Measurements from ENCODE around the gene CHCHD3. TPM values are rescaled to one million over a fixed set of nuclear protein-coding genes. Genes with fewer than 3 reads are reported as not detected.

The CHCHD3 gene
- total and polyA plus RNA-seq, 2 experiments from 2014 or later: 65.3 to 68.5 TPM

DNA sequence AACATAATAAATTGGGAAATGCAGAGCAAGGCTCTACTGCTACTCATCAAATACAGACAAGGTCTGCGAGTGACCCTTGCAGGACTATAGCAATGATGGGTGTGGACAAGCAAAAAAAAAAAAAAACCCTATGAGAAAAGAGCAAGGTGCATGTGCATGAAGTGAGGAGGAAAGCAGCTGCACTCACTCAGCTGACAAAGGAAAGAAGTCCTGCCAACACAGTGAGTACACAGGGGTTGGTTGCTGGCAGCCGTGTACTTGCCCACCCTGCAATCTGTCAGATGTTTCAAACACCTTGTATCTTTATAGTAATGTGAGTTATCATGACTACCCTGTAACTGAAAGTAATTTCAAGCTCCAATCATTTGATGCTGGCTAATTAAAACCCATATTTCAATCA, 20.5 kb downstream of the CHCHD3 start:
- no peak for DNase-seq (ENCODE audit: low spot score)

DNA sequence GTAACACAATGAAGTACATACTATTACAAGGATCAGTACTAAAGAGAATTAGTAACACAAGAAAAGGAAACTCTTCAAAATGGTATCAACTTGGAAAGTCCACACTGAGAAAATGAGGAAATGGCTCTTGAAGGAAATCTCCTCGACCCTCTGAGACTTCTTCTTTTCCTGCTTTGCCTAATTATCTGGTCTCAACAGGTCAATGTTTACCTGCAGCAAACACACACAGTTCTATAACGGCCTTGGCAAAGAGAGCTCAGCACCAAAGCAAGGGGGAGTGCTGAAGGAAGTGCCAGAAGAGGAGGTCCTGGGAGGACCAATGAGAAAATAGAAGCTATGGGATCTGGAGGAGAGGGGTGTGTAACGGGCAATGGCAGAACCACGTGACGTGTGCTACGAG, 21.9 kb downstream of the CHCHD3 start:
- no peaks in the 10 kb centered on the region for H3K9me3 ChIP-seq (ENCODE audit: low read depth)
- H2AFZ ChIP-seq: no peak overlapping the region
- DNase-seq (ENCODE audit: low spot score): no peak
- WGBS (ENCODE audit: low lambda C conversion rate, missing lambda C conversion rate): 77% methylated on average over 6 of the region's 6 CpGs
- H3K9me2 ChIP-seq (replicated peaks; ENCODE audit: insufficient read depth): no peaks in the 10 kb centered on the region
- no peaks in the 10 kb centered on the region for H3K4me1 ChIP-seq (ENCODE audit: insufficient read depth)
- H3K79me2 ChIP-seq: peaks cover 68% of the 10 kb centered on the region
- no peak overlapping the region for H3K4me2 ChIP-seq
- H3K27ac ChIP-seq: no peak overlapping the region
- TF ChIP-seq, protein P1, sequence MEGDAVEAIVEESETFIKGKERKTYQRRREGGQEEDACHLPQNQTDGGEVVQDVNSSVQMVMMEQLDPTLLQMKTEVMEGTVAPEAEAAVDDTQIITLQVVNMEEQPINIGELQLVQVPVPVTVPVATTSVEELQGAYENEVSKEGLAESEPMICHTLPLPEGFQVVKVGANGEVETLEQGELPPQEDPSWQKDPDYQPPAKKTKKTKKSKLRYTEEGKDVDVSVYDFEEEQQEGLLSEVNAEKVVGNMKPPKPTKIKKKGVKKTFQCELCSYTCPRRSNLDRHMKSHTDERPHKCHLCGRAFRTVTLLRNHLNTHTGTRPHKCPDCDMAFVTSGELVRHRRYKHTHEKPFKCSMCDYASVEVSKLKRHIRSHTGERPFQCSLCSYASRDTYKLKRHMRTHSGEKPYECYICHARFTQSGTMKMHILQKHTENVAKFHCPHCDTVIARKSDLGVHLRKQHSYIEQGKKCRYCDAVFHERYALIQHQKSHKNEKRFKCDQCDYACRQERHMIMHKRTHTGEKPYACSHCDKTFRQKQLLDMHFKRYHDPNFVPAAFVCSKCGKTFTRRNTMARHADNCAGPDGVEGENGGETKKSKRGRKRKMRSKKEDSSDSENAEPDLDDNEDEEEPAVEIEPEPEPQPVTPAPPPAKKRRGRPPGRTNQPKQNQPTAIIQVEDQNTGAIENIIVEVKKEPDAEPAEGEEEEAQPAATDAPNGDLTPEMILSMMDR (IDR thresholded peaks at IDR 0.05; ENCODE audit: poor library complexity): no peak
- TF ChIP-seq EZH2 (IDR thresholded peaks at IDR 0.05; ENCODE audit: borderline replicate concordance) (no peak), EZH2phosphoT487 (IDR thresholded peaks at IDR 0.05; ENCODE audit: low read depth, severe bottlenecking, unreplicated experiment) (no peak)
- no peaks in the 10 kb centered on the region for H4K20me1 ChIP-seq (ENCODE audit: insufficient read depth, poor library complexity, severe bottlenecking)
- H3K4me3 ChIP-seq: no peak overlapping the region
- no peaks in the 10 kb centered on the region for H3K36me3 ChIP-seq (replicated peaks; ENCODE audit: insufficient read depth, low read depth)
- H3K27me3 ChIP-seq: no peaks in the 10 kb centered on the region

More for the DNA sequence above, 20.5 kb downstream of the CHCHD3 start:
- Histone ChIP-seq H2AFZ (no peak overlapping the region), H3K9me2 (replicated peaks; ENCODE audit: insufficient read depth) (no peaks in the 10 kb centered on the region), H3K79me2 (peaks cover 67% of the 10 kb centered on the region), H3K27me3 (no peaks in the 10 kb centered on the region), H3K9me3 (ENCODE audit: low read depth) (no peaks in the 10 kb centered on the region), H3K27ac (no peak overlapping the region), H4K20me1 (ENCODE audit: insufficient read depth, poor library complexity, severe bottlenecking) (no peaks in the 10 kb centered on the region), H3K4me1 (ENCODE audit: insufficient read depth) (no peaks in the 10 kb centered on the region), H3K4me3 (no peak overlapping the region), H3K4me2 (no peak overlapping the region), H3K36me3 (replicated peaks; ENCODE audit: insufficient read depth, low read depth) (no peaks in the 10 kb centered on the region)
- 95% methylated on average over 2 of the region's 2 CpGs for WGBS (ENCODE audit: low lambda C conversion rate, missing lambda C conversion rate)
- TF ChIP-seq EZH2 (IDR thresholded peaks at IDR 0.05; ENCODE audit: borderline replicate concordance) (no peak), EZH2phosphoT487 (IDR thresholded peaks at IDR 0.05; ENCODE audit: low read depth, severe bottlenecking, unreplicated experiment) (no peak)
- TF ChIP-seq, protein P1 (IDR thresholded peaks at IDR 0.05; ENCODE audit: poor library complexity): no peak

DNA sequence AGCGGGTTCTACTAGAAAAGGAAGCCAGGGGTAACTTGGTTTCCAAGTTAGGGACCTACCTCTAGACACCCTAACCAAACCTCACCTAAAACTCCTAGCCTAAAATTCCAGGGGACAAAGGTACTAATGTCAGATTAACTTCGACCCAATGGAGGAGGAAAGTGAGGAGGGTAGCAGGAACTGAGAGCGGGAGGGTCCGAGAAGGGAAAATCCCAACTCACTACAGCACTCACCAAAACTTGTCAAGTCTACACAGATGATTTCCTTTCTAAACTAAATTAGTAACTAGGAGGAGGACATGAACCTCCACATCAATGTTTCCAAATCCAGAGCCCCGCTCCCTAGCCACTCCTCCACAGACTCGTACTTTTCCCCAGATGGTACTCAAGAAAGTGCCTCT, 22.6 kb downstream of the CHCHD3 start:
- Histone ChIP-seq H3K4me1 (ENCODE audit: insufficient read depth) (no peaks in the 10 kb centered on the region), H3K9me3 (ENCODE audit: low read depth) (no peaks in the 10 kb centered on the region), H3K9me2 (replicated peaks; ENCODE audit: insufficient read depth) (no peaks in the 10 kb centered on the region), H3K27me3 (no peaks in the 10 kb centered on the region), H2AFZ (no peak overlapping the region), H3K27ac (no peak overlapping the region), H3K79me2 (peaks cover 69% of the 10 kb centered on the region), H3K36me3 (replicated peaks; ENCODE audit: insufficient read depth, low read depth) (no peaks in the 10 kb centered on the region), H4K20me1 (ENCODE audit: insufficient read depth, poor library complexity, severe bottlenecking) (no peaks in the 10 kb centered on the region), H3K4me3 (no peak overlapping the region), H3K4me2 (no peak overlapping the region)
- DNase-seq (ENCODE audit: low spot score): no peak
- 98% methylated on average over 6 of the region's 6 CpGs for WGBS (ENCODE audit: low lambda C conversion rate, missing lambda C conversion rate)
- no peak for TF ChIP-seq EZH2phosphoT487 (IDR thresholded peaks at IDR 0.05; ENCODE audit: low read depth, severe bottlenecking, unreplicated experiment)

DNA sequence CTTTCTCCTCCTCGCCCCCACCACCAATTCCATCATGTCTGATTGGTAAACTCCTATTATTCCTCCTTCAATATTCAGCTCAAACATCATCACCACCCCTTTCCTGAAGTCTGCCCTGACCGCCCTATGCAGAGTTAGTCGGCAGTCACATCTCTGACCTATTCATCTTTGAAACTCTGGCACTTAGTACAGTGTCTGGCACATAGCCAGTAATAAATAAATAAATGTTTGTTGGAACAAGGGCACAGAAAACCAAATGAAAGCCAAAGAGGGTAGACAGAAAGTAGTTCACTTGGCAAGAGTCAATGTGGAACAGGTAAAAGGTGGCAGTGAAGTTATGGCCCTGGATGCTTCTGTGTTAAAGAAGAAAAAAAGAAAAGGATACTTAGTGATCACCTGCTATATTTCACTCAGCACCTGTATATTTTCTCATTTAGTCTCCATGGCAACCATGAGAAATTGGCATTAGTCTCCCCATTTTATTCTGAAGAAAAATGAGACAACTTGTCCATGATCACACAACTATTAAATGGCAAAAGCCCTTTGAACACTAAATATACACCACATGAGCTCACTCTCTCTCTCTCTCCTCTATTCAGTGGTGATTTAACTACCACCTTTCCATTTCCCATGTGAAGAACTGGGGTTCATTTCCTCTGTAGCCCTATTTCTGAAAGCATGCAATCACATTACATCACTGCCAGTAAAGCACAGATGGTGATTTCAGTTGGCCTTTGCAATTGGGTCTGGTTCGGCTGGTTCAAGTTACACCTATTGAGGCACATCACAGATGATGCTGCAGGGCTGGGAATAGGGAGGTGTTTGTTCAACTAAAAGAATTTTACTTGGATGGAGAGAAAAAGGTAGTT, 25.3 kb downstream of the CHCHD3 start:
- no peaks in the 10 kb centered on the region for H3K4me1 ChIP-seq (ENCODE audit: insufficient read depth)
- TF ChIP-seq, protein P1 (IDR thresholded peaks at IDR 0.05; ENCODE audit: poor library complexity): no peak
- TF ChIP-seq EZH2 (IDR thresholded peaks at IDR 0.05; ENCODE audit: borderline replicate concordance) (no peak), EZH2phosphoT487 (IDR thresholded peaks at IDR 0.05; ENCODE audit: low read depth, severe bottlenecking, unreplicated experiment) (no peak)

More for the DNA sequence above, 25.3 kb downstream of the CHCHD3 start:
- Histone ChIP-seq H2AFZ (no peak overlapping the region), H3K4me3 (no peak overlapping the region), H4K20me1 (ENCODE audit: insufficient read depth, poor library complexity, severe bottlenecking) (peaks cover 3% of the 10 kb centered on the region), H3K27ac (no peak overlapping the region), H3K4me2 (no peak overlapping the region), H3K27me3 (no peaks in the 10 kb centered on the region), H3K9me2 (replicated peaks; ENCODE audit: insufficient read depth) (no peaks in the 10 kb centered on the region), H3K79me2 (peaks cover 76% of the 10 kb centered on the region), H3K9me3 (ENCODE audit: low read depth) (no peaks in the 10 kb centered on the region), H3K36me3 (replicated peaks; ENCODE audit: insufficient read depth, low read depth) (no peaks in the 10 kb centered on the region)
- DNase-seq (ENCODE audit: low spot score): no peak
- 88% methylated on average over 4 of the region's 4 CpGs for WGBS (ENCODE audit: low lambda C conversion rate, missing lambda C conversion rate)

Data from hepatocyte (in vitro differentiated cells).